ENCODE results near the gene HECTD1.
"Not testable (repeated sequence)": the region's sequence is repeated elsewhere in the genome, so short reads cannot be mapped to it uniquely, and the experiment has no call there.

HECTD1 gene

GRCh38 chr14:31085027-31085426 is 122.6 kb downstream of the HECTD1 start:
- no peak for DNase-seq

- no peak for DNase-seq
Observed at GRCh38 chr14:31084385-31084784, 123.2 kb downstream of the HECTD1 start.

DNA sequence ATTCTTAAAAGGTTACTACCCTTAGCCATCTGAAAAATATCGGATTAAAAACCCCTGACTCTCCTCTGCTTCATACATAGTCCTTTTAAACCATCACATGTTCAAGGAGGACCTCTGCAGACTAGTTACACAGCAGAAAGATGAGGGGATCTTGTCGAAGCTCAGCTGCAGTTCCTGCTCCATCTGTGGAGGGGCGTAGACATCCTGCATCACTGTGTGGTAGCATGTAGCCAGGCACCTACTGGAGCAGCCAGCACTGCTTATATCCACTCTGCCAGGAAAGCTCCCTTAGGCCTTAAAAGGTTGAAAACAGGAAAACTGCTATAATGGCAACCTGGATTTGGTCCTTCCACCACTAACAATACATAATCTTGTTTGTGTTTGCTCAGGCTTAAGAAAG is 123.8 kb downstream of the HECTD1 start:
- no peak for DNase-seq

- DNase-seq, result no peak
Observed at GRCh38 chr14:31080484-31080883, 127.1 kb downstream of the HECTD1 start.

- DNase-seq, result no peak
Observed at GRCh38 chr14:31080056-31080455, 127.5 kb downstream of the HECTD1 start.

DNA sequence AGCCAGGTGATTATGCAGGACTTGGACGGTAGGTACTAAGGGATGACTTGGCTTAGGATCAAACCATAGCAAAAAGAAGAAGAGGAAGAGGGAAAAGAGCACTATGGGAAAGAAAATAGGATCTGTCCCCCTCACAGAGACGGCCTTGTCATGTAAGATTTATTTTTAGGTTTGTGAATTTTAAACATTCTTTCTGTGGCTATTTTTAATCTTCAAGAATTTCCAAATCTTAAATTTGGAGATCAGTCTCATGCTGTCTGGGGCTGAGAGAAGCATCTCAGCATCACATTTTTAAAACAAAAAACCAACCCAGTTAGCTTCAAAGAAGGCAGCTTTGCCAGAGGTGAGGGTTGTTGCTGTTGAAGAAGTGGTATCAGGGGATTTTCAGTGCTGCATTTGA is 128.8 kb downstream of the HECTD1 start:
- no peak for DNase-seq

DNA sequence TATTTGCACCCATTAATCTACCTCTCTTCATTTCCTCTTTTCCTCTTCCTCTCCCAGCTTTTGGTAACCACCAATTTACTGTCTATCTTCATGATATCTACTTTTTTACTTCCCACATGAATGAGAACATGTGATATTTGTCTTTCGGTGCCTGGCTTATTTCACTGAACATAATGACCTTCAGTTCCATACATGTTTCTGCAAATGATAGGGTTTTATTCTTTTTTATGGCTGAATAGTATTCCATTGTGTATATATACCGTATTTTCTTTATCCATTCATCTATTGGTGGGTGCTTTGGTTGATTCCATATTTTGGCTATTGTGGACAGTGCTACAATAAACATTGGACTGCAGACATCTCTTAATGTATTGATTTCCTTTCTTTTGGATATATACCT is 132.4 kb downstream of the HECTD1 start:
- DNase-seq, result no peak

DNA sequence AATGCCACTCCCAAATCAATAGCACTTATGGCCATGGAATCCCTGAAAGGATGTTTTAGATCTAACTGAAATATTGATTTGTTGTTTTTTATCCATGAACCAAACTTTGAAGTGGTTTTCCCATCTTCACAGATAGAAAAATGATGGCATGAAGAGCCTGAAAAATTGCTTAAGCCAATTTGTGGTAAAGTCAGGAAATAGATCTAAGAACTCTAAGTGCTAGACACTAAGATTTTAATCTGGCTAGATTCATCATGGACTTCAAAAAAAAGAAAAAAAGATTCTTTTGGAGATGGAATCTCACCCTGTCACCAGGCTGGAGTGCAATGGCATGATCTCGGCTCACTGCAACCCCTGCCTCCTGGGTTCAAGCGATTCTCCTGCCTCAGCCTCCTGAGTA is 136.4 kb downstream of the HECTD1 start:
- no peak for DNase-seq

- no peak for DNase-seq
Observed at GRCh38 chr14:31070431-31070830, 137.2 kb downstream of the HECTD1 start.

DNA sequence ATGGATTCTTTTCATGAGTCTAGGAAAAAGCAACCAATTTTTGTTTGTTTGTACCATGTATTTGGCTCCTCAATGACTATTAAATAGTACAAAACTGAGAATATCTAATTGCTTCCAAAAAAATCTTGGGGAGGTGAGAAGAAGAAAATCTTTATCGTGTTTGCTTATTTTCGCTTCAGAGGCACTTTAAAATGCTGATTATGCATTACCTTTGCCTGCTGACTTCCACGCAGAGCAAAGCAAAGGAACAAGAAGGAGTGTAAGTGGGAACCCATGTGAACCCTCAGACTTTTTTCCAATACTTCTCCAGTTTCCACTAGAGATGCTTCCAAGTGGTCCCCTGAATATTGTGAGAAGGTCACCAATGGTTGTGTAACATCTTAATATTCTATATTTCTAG is 138.2 kb downstream of the HECTD1 start:
- DNase-seq, result no peak

DNA sequence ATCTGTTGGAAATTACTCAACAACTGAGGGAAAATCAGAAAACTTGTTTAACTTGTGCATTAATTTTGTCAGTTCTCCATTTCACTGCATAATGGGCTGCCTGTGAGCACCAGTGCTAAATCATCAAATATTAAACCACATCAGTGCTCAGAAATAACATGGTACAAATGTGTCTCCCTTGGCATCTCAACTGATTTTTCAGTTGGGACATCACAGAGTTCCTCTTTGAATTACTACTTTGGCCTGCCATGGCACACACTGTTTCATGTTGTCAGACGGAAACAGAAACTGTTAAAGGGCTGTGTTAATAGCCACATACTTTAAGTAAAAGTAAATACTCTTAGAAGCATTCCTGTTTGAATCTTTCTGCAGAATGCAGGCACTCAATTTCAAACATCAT is 139.4 kb downstream of the HECTD1 start:
- no peak for DNase-seq

DNA sequence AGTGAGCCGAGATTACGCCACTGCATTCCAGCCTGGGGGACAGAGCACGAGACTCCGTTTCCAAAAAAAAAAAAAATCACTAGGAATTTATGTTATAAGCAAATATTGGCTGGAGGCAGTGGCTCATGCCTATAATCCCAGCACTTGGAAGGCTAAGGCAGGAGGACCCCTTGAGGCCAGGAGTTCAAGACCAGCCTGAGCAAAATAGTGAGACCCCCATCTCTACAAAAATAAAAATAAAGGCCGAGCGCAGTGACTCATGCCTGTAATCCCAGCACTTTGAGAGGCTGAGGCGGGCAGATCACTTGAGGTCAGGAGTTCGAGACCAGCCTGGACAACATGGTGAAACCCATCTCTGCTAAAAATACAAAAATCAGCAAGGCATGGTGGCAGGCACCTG is 144.7 kb downstream of the HECTD1 start:
- DNase-seq, result not testable (repeated sequence)

DNA sequence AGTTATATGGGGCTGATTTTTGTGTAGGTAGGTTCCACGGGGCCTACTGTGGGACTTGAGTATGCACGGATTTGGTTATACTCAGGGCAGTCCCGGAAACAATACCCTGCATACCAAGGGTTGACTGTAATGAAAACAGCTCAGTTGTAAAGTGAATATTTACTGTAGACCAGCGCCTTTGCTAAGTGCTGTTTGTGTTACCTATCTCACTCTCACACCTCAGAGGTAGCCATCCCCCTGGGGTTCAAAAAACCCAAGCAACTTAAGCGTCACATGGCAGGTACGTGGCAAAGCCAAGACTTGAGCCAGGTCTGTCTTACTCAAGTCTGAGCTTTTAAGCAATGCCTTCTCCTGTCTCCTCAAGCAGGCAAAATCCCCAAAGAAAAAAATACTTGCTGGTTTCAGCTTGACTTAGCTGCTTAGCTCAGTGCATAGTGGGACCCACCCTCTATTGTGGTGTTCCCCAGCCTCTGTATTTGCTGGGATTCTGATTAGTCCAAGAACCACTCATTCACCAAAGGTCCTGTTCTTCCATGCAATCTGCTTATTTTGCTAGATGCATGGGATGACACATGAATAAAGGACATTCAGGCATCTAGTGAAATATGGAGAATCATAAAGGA is 147.2 kb downstream of the HECTD1 start:
- DNase-seq, result no peak

DNA sequence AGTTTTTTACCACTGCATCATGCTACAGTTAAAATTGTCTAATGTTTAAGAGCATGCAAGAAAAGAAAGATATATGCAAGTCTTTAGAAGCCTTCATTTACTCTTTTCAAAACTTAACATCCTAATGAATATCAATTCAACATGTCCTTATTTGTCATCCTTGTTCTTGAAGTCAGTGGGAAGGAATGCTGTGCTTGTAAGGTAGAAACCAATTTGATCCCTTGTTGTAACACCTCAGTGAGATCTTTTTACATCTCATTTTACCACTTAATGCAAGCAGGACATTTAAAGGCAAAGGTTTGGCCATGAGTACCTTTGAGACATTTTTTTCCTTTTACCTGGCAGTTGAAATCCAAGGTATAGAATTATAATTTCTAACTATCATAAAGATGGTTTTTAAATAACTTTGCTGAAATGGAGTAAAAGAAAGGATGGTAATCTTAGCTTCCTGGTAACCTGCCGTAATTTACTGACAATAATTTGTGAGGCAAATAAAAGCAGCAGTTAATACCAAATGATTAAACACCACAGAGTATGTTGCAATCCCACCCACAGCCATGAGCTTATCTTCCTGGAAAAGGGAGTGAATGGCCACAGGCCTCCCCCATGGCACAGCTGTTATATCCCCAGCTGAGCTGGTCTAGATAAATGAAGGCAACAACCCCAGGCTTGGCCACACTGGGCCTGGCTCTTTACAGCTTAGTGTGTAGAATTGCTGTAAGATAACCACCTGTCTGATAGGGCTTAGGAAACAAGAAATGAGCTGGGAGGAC is 148.3 kb downstream of the HECTD1 start:
- DNase-seq, result no peak

GRCh38 chr14:31057701-31058364 is 149.8 kb downstream of the HECTD1 start:
- DNase-seq, result no peak

DNA sequence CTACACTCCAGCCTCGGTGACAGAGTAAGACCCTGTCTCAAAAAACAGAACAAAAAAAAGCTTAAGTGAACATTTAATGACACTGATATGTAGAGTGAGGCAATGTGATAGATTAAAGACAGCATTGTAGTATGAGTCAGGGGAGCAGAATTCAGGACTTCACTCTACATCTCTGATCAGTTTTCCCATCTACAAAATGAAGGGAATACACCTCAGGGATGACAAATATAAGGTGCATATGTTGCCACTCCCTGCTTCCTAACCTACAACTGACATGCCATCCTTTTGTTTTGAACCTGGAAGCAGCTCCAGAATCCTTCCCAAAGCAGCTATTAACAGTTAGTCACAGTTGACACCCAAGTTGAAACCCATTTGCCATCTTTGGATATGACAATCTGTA is 150.6 kb downstream of the HECTD1 start:
- no peak for DNase-seq

DNA sequence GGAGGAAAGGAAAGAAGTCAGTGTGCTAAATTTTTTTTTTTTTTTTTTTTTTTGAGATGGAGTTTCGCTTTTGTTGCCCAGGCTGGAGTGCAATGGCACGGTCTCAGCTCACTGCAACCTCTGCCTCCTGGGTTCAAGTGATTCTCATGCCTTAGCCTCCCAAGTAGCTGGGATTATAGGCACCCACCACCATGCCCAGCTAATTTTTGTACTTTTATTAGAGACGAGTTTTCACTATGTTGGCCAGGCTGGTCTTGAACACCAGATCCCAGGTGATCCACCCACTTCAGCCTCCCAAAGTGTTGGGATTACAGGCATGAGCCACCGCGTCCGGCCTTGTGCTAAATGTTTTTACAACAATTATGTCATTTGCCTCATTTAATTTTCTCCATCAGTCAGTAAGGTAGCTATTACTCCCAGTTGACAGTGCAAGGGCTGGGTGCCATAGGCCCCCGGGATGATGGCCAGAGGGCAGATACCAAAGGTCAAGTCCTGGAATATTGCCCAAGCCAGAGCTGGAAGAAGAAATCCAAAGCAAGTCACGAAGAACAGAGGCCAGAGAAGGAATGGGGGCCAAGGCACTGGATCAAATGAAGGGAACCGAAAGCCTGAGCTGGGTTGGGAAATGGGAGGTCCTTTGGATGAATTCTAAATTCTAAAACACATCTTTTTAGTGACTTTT is 154.5 kb downstream of the HECTD1 start:
- not testable (repeated sequence) for DNase-seq

- DNase-seq, result no peak
Observed at GRCh38 chr14:31051511-31051910, 156.1 kb downstream of the HECTD1 start.

GRCh38 chr14:31051023-31051422 is 156.6 kb downstream of the HECTD1 start:
- DNase-seq, result no peak
